NCI-H446 (cell line): ENCODE data around the gene RASSF7.
A peak's percentile ranks its signal among the peaks of the same experiment; 100 is the strongest.

Experiments used
- DNase-seq, 2 experiments: peaks; one replicate each; lab custom pipeline; 2025; lab: John Stamatoyannopoulos, UW

Gene RASSF7

DNA sequence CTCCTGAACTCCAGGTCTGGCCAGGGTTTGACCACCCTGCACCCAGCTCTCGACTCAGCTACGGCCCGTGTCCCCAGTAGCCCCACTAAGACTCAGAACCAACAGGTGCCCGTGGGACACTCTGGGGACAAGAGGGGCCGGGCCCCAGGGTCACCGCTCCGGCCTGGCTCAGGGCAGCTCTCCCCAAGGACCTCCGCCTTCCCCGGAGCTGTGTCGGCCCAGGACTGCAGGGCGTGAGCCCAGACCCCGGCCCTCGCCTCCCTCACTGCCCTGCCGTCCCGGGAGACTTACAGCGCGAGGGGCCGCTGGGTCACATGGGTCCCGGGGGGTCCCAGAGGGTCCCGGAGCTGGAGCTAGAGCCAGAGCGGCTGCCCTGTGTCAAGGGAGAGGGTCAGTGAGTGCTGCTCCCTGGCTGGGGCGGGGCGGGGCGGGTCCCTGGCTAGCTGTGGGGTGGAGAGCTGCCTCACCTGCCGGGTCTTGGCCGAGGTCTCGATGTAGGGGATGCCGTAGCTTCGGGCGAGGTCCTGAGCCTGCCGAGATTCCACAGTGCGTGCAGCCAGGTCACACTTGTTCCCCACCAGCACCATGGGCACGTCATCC is 27.7 kb upstream of the RASSF7 start:
- no peak for DNase-seq

DNA sequence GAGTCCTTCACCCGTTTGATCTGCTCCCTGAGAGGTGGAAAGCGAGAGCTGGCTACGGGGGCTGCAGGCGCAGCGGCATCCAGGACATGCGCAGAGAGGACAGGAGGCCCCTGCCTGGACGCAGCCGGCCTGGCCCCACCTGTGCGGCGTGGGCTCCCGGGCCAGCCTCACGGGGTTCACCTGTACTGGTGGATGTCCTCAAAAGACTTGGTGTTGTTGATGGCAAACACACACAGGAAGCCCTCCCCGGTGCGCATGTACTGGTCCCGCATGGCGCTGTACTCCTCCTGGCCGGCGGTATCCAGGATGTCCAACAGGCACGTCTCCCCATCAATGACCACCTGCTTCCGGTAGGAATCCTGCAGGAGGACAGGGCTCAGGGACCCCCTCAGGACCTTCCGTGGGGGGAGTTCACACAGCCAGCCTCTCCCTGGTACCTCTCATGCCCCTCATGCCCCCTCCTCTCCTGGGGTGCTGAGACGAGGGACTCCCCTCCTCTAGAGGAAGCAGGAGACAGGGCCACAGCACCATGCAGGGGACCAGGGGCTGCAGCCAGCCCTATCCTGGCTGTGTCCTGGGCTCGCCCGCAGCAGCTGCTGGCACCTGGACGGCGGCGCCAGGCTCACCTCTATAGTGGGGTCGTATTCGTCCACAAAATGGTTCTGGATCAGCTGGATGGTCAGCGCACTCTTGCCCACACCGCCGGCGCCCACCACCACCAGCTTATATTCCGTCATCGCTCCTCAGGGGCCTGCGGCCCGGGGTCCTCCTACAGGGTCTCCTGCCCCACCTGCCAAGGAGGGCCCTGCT is 27.0 kb upstream of the RASSF7 start:
- DNase-seq: no peak

DNA sequence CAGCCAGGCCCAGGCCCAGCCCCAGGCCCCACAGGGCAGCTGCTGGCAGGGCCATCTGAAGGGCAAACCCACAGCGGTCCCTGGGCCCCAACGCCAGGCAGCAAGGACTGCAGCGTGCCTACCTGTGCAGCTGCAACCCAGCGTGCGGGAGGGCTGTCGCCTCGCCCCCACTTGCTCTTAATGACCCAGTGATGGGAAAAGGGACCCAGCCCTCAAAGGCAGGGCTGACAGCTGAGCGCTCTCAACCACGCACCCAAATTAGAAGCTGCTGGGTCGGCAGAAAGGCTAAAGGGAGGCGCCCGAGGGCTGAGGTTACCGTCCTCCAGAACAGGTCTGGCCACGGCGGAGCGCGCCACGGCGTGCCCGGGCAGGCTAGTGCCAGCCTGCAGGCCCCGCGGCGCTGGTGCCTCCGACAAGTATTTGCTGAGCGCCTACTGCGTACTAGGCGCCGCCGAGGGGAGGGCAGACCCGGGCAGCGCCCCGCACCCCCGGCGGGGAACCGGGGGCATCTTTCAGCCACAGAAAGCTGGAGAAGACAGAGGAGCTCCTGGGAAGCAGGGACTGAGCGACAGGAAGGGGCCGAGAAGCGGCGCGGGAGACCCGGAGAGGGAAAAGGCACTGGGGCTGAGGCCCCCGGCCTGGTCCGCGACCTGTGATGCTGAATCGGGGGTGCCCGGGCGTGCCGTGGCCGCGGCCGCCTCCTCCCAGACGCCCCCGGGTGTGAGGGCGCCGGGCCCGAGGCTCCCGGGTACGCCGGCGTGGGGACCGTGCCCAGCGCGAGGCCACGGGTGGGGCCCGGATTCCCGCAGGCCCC is 26.2 kb upstream of the RASSF7 start:
- DNase-seq: no peak

DNA sequence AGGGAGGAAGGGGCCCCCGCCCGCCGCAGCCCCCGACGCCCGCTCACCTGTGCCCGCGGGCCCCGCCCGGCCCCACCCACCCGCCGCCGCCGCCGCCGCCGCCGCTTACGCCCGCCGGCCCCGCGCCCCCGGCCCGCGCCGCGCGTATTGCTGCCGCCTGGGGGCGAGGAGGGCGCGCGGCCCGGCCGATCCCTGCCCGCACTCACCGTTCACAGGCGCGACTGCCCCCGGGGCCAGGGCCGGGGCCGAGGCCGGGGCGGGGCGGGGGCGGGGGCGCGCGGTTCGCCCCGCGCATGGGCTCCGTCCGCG is 25.6 kb upstream of the RASSF7 start:
- DNase-seq: no peak

DNA sequence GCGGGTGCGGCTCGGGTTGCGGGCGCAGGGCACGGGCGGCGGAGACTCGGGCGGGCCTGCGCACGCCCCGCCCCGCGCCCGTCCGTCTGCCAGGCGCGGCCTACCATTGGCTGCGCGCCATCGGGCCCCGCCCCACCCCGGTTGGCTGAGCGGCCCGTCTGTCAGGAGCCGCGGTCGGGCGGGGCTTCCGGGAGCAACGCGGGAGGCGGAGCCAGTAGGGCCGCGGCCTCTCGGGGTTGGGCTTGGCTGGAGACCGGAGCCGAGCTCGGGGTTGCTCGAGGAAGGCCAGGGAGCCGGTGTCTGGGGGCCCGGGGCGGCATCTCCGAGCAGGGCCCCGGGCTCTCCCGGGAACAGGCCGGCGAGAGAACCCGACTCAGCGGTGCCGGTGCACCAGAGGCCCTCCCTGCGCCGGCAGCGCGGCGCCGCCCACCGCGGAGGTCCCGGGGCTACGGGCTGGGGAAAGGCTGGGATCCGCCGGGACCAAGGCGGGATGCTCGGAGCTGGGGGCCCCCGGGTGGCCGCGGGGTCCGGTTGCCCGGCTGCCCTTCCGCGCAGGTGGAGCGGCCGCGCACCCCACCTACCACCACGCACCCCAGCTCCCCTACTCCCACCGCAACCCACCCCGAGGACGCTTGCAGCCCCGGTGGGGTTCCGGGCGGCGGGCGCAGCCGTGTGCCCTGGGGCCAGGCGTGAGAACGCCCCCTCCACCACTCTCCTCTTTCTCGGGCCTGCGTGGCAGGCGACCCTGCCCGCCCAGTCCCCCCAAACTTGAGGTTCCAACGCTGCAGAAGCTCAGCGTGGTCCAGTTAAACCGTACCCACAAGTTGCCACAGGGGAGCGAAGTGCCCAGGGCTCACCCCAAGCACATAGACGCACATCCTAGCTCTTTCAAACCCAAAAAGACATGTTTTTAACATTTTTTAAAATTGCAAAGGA is 25.0 kb upstream of the RASSF7 start, which contains the start of gene HRAS:
HRAS (minus strand) TSS at position 58 of the 936 bp plus-strand sequence.
- DNase-seq: peak; percentile 92 to 98

DNA sequence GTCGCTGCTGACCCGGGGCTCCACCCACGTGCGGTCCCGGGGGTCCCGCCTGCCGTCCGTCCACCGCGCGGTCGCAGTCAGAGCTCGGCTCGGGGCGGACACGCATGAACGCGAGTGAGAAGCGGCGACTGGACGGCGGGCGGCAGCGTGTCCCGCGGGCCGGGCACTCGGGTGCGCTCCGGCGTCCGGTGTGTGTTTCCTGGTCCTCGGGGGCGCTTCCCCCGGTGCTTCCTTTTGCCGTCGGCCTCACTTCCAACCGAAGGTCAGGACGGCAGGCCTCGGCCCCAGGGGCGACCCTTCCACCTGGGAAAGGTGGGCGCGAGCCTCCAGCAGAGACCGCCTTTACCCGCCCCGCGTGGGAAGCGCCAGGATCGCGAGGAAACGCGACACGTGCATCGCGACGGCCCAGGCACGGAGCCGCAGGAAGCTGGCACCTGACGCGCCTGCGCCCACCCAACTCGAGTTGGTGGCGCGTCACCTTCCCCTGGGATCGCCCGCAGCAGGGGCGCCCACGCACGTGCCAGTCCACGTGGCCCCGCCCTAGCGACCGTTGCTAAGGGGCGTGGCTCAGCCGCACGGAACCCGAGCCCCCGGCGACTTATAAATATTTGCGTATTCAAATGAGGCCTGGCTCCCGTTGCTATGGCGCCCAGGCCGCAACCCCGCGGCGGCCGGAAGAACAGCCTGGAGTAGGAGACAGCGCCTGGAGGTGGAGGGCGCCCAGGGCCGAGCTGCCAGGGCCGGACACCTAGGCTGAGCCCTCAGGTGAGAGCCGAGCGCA is 23.7 kb upstream of the RASSF7 start, which contains the start of gene LRRC56:
LRRC56 (plus strand) TSS at position 687 of the 781 bp plus-strand sequence. CDS start 3,158 bp downstream, outside the sequence.
- DNase-seq: no peak

DNA sequence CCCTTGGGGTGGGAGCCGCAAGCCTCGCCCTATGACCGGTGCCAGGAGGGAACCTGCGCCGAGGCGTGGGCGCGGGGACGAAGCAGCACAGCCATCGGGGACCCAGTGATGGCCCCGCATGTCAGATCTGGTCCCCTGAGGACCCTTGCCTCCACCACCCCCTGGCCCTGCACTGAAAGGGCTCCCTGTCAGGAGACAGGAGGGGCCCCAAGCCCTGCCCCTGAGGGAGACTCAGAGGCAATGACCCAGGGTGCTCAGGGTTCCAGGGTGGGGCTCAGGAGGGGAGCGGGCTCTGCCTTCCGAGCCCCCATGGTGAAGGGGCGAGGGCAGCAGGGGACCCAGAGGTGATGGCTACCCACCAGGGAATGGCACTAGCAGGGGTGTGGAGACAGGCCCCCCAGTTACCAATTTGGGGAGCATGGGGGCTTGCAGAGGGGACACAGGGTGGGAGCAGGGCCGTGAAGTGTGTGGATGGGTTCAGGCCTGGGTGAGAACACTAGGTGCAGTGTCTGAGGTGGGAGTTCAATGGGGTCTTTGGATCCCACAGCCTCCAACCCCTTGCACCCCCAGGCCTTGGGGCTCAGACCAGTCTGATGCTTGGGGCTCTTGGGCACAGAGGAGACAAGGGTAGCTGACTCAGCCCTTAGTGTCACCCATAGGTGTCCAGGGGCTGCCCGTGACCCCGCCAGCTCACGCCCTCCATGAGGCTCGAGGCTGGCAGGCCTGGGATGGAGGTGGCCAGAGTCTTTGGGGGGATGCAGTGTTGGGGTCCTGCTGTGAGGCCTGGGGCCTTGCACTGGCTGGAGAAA is 22.9 kb upstream of the RASSF7 start:
- DNase-seq: no peak

DNA sequence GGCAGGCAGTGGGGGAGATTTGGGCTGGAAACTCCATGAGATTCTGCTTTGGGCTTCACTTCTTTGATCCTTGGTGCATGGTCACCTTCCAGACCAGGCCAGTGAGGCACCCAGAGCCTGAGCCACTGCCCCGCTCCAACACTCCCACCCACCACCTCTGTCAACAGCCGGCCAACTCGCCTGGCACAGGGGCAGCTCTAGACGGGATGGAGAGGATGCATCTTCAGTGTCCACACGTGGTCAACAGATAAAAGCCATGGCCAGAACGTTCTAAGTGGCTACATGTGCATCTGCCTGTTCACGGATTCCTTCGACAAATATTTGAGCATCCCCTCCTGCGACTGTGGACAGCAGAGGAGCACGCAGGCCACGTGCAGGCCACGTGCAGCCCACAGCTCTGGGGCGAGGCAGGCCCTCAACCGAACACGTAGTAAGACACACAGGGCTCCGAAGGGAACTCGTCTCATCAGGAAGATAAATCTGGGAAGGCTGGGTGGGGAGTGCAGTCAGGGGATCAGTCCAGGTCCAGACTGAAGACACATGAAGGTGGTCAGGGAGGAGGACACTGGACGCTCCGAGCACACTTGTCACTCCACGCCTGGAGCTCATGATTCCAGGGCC is 22.2 kb upstream of the RASSF7 start:
- DNase-seq: no peak

DNA sequence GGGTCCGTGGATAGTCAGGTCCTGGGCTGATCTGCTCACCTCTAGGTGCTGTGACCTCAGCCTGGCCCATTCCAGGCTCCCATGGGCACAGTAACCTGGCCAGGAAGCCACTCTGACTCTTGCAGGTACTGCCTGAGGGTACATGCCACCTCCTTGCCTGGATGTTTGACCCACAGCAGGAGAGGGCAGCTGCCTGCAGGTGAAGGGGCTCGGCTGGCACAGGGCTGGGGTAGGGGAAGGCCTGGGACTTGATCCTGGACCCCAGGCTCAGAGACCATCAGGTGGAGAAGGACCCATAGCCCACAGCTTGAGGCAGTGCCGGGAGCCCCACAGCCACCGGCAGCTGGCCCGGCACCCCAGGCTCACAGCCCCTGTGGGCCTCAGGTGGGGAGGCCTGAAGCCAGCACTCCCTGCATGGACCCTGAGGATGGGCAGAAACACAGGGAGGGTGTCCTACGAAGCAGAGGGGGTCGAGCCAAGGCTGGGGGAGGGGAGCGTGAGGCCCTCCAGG is 20.7 kb upstream of the RASSF7 start:
- no peak for DNase-seq

DNA sequence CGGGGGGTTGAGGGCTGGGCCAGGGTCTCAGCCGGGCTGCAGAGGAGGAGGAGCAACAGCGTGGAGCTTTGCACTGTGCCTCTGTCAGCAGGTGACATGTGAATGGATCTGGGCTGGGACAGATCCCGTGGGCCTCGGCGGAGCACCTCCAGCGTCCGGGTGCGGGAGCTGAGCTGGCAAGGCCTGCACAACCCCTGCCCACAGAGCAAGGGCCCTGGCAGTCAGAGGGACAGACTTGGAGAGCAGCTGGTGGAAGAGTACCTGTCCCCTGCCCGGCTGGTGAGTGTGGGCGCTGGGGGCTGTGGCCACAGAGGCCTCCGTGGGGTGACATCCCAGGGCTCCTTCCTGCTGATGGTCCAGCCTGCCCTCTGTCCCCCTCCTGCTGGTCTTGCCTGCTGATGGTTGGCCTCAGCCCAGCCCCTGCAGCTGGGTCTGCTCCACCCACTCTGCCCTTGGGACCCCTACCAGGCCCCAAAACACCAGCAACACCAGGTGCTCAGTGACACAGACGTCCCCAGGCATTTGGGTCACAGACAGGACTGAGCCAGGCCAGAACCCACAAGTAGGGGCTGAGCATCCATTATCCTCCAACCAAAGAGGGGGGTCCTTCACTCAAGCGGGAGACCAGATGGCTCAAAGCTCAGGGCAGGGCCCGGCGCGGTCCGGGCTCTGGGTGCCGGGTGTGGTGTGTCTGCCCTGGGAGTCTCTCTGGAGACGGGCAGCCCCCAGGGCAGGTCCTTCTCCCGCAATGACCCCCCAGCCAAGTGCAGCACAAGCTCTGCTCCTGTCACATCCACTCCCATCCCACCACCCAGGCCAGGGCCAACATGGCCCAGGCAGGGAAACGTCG is 20.0 kb upstream of the RASSF7 start:
- no peak for DNase-seq

DNA sequence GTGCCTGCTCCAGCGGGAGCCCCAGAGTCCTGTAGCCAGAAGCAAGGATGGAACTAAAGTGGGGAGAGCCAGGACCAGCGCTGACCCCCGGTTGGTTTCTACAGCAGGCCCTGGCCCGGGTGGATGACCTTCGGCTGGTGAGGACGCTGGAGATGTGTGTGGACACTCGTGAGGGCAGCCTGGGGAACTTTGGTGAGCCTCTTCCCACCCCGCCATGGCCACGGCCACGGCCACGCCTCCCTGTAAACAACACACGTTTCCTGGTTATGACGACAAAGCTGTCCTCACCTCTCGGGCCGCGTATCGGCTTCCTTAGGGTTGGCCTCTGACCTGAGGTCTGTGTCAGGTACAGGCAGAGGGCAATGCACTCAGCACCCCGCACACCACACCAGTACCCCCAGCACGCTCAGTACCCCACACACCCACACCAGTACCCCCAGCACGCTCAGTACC is 19.3 kb upstream of the RASSF7 start:
- DNase-seq: no peak

DNA sequence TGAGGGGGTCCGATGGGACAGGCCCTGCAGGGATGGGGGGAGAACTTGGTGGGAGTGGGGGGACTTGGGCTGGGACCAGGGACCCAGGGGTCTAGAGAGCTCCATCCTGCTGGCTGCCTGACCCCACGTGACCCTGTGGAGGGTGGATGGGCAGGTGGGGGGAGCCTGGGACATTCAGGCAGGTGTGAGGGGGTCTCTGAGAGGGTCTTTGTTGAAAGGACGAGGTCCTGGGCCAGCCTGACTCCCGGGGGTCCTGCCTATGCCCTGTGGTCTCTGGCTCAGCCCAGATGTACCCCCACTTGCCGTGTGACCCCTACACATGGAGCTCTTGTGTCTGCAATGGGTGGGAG is 16.0 kb upstream of the RASSF7 start:
- DNase-seq: no peak

DNA sequence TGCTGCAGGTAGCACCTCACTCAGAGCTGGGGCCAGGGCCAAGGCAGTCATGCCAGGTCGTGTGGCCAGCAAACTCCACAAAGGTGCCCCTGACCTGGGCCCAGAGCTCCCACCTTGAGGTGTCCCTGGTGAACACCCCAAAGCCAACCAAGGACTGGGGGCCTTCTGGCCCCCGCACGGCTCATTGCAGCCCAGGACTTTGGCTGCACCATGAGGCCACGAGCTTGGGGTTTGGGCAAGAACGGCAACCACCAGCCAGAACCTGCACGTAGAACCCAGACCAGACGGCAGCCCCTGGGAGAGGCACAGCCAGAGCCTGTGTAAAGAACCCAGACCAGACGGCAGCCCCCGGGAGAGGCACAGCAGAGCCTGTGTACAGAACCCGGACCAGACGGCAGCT is 15.6 kb upstream of the RASSF7 start:
- DNase-seq: no peak

DNA sequence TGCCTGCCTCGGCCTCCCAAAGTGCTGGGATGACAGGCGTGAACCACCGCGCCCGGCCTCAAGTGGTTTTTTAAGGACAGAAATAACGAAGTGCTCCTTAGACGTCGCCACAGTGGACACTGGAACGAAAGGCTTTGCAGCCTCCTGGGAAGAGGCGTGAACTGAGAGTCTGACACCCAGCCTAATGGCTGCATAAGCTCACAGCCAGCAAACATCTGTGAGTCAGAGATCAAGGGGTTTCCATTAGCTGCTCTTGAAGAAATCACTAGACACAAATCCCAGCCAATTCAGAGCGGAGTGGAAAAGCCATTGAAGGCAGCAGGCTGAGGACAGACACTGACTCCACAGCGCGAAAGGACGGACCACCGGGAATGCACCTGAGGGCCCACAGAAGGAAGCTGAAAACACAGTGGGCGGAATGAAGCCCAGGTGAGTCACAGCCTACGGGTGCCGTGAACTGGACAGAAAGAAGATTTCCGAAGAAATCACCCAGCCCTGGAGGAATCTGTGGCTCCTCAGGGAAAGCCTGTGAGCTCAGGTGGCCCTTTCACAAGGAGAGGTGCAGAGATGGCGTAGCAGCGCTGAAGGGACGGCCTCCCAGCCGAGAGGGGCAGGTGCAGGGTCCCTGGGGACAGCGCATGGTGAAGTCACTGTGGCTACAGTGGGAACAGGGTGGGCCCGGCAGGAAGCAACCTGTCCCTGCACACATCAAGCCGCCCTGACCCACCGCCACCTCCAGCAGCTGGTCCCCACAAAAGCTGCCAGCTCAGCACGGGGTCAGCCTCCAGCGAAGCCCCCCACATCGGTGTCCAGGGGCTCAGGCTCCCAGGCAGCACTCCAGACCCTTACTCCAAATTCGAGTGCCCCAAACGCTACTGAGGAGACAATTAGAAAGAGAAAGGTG is 11.8 kb upstream of the RASSF7 start:
- no peak for DNase-seq

DNA sequence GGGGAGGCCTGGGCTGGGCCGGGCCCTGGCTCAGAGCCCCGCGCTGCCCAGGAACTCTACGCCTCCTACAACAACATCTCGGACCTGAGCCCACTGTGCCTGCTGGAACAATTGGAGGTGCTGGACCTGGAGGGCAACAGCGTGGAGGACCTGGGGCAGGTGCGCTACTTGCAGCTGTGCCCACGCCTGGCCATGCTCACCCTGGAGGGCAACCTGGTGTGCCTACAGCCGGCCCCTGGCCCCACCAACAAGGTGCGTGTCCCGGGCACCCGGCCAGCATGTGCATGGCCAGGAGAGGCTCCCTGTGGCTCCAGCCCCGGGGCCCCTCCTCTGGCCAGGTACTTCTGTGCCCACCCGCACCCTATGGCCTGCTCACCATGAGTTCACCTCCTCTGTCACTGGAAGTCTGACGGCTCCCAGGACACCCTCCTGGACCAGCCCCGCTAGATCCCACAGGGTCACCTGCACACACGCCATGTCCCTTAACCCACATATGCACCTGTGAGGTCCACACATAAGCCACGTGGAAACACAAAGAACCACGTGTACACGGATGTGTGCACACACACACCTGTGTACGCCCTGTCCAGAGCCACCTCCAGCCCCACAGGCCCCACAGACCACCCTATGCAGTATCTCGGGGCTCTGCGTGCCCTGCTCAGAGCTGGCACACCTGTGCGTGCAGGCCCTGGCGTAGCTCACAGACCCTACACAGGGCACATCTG is 10.6 kb upstream of the RASSF7 start:
- no peak for DNase-seq

DNA sequence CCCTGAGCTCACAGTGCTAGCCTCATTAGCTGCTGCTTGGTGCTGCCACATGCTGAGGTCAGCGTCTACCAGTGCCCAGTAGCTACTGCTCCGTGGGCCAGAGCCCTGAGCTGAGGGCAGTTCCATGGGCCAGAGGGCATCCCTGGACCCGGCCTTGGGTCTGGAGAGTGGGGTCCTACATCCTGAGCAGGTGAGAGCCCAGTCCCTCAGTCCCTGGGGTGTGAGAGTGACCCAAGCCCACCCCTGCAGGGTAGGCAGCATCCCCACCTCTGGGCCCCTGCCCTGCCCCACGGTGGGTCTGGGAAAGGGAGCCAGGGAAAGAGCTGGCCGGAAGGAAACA is 10.1 kb upstream of the RASSF7 start:
- no peak for DNase-seq

DNA sequence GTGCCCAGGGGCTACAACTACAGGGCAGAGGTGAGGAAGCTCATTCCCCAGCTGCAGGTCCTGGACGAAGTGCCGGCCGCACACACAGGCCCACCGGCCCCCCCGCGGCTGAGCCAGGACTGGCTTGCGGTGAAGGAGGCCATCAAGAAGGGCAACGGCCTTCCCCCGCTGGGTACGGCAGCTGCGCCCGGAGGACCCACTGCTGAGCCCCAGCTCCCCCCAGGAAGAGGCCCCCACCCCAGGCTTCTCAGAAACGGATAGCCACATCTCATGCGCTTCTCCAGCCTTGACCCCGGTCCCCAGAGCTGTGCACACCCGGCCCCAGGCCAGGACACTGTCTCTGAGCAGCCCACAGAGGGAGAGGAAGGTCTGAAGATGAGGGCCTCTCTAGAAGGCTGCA is 9.6 kb upstream of the RASSF7 start:
- DNase-seq: no peak
